Endothelial cell of umbilical vein (primary cell): Measurements from ENCODE around the gene GPR37L1. TPM values are rescaled to one million over a fixed set of nuclear protein-coding genes. Genes with fewer than 3 reads are reported as not detected.

Experiments
- BruUV-seq: library from RNA; stranded (reverse); fragments of 400-500 nt; replicated peaks from 2 replicates; lab custom pipeline; 2021; lab: Mats Ljungman, UMichigan
- CTCF ChIA-PET: fragments of 300-600, 350-600 bp; sonication (Branson Sonifier 250); formaldehyde crosslinking; loops from one replicate; lab custom pipeline; 2021; ENCODE audit warnings: antibody characterized with exemption, inconsistent platforms; lab: Charles Lee
- POLR2A ChIA-PET: fragments of 300-600, 350-600 bp; sonication (Branson Sonifier 250); formaldehyde crosslinking; loops from one replicate; lab custom pipeline; 2021; ENCODE audit warnings: antibody characterized with exemption, inconsistent platforms; lab: Charles Lee
- DNase-seq: peaks from one replicate; pipeline ENCODE4 v3.0.0-alpha.2; 2011; ENCODE audit warnings: low read depth, low spot score
- FAIRE-seq: peaks from 2 replicates; lab custom pipeline; 2011; peaks lifted over from hg19 to GRCh38; lab: Jason Lieb, UNC
- H2AFZ ChIP-seq: 2 replicates; pipeline ENCODE4 v1.6.0; 2012; ENCODE audit warnings: low read depth, low read length, control low read depth, inconsistent platforms
- H3K27ac ChIP-seq: 2 replicates; pipeline ENCODE4 v1.5.1; 2011; ENCODE audit warnings: low read depth, mild to moderate bottlenecking, control low read depth, low read length, moderate library complexity; ENCODE audit not compliant: insufficient read depth
- H3K27me3 ChIP-seq, 2 experiments: 2 replicates each; pipeline versions ENCODE4 v1.6.0 to v1.6.1; 2011; ENCODE audit warnings: low read length in 2 of 2, mixed read lengths in 1 of 2; ENCODE audit not compliant: control insufficient read depth in 2 of 2, insufficient read depth in 2 of 2
- H3K36me3 ChIP-seq, 2 experiments: 2 replicates in 1 of 2; 3 replicates in 1 of 2; pipeline ENCODE4 v1.5.1; 2011; ENCODE audit warnings: low read length in 2 of 2, mild to moderate bottlenecking in 1 of 2, moderate library complexity in 1 of 2; ENCODE audit not compliant: control insufficient read depth in 2 of 2, insufficient read depth in 2 of 2; ENCODE audit errors: extremely low read depth in 1 of 2
- H3K4me1 ChIP-seq: 3 replicates; pipeline ENCODE4 v1.5.1; 2011; ENCODE audit warnings: mild to moderate bottlenecking, low read length; ENCODE audit not compliant: control insufficient read depth, insufficient read depth; ENCODE audit errors: extremely low read depth
- H3K4me2 ChIP-seq: 2 replicates; pipeline ENCODE4 v1.6.1; 2011; ENCODE audit warnings: low read length, control low read depth, mixed read lengths; ENCODE audit not compliant: insufficient read depth
- H3K4me3 ChIP-seq, 3 experiments: fragments of 200-600 bp in 1 of 3; sonication (generic), shearing (Covaris generic) in 1 of 3; replicated peaks in 1 of 3; 2 replicates each; pipeline ENCODE4 v1.5.1; 2011 to 2016; ENCODE audit warnings: control low read depth in 3 of 3, low read length in 3 of 3, mild to moderate bottlenecking in 2 of 3, inconsistent platforms in 1 of 3, low read depth in 1 of 3, moderate library complexity in 1 of 3; ENCODE audit not compliant: insufficient read depth in 1 of 3
- H3K79me2 ChIP-seq: 2 replicates; pipeline ENCODE4 v1.6.0; 2012; ENCODE audit warnings: low read length, inconsistent platforms; ENCODE audit not compliant: control insufficient read depth, insufficient read depth
- H3K9ac ChIP-seq: replicated peaks from 2 replicates; pipeline ENCODE3; 2011; ENCODE audit warnings: low read length, control low read depth; ENCODE audit not compliant: insufficient read depth; ENCODE audit errors: extremely low read depth
- H3K9me1 ChIP-seq: replicated peaks from 3 replicates; pipeline ENCODE4 v1.6.0; 2011; ENCODE audit warnings: mild to moderate bottlenecking, low read length; ENCODE audit not compliant: control insufficient read depth, insufficient read depth; ENCODE audit errors: extremely low read depth
- H3K9me3 ChIP-seq: replicated peaks from 2 replicates; pipeline ENCODE4 v1.5.1; 2012; ENCODE audit warnings: low read length, inconsistent platforms; ENCODE audit not compliant: control insufficient read depth, insufficient read depth
- H4K20me1 ChIP-seq: replicated peaks from 2 replicates; pipeline ENCODE3; 2011; ENCODE audit warnings: mild to moderate bottlenecking, low read length; ENCODE audit not compliant: control insufficient read depth, insufficient read depth; ENCODE audit errors: extremely low read depth
- CTCF ChIP-seq, 2 donors: IDR thresholded peaks; 1 replicate in 1 of 2; 2 replicates in 1 of 2; pipeline ENCODE4 v1.5.1; 2011; ENCODE audit warnings: low read length in 2 of 2, mild to moderate bottlenecking in 2 of 2, moderate library complexity in 2 of 2, control low read depth in 1 of 2, inconsistent platforms in 1 of 2, low read depth in 1 of 2; ENCODE audit not compliant: insufficient read depth in 1 of 2; ENCODE audit errors: extremely low read depth in 1 of 2
- FOS ChIP-seq: IDR thresholded peaks from 2 replicates; pipeline ENCODE4 v1.6.1; 2011; ENCODE audit warnings: mild to moderate bottlenecking, low read length, moderate library complexity, borderline replicate concordance; ENCODE audit not compliant: insufficient read depth
- JUN ChIP-seq: IDR thresholded peaks from 2 replicates; pipeline ENCODE4 v1.6.1; 2011; ENCODE audit warnings: borderline replicate concordance, low read depth; ENCODE audit not compliant: insufficient read length, insufficient read depth
- MAX ChIP-seq: IDR thresholded peaks from 2 replicates; pipeline ENCODE4 v1.6.1; 2011; ENCODE audit not compliant: insufficient read depth, insufficient read length
- MYC ChIP-seq: IDR thresholded peaks from one replicate; pipeline ENCODE4 v1.6.1; 2011; ENCODE audit warnings: mild to moderate bottlenecking, low read depth, low read length
- POLR2AphosphoS5 ChIP-seq: IDR thresholded peaks from 2 replicates; pipeline ENCODE4 v1.6.1; 2012; ENCODE audit warnings: low read depth, mild to moderate bottlenecking, control low read depth, low read length, moderate library complexity; ENCODE audit not compliant: insufficient read depth
- dilution Hi-C: fragments of 300-500 bp; cut with MboI; formaldehyde crosslinking; loops from one replicate; pipeline ENCODE4 v1.15.0; 2019; ENCODE audit warnings: low sequenced_read_pairs; ENCODE audit not compliant: extremely low pct_ligation_motif_present
- intact Hi-C: fragments of 100-400 bp; cut with micrococcal nuclease; formaldehyde crosslinking; loops from one replicate; pipeline ENCODE4 v1.10.0; 2022
- polyA plus RNA-seq, 4 experiments: library from polyadenylated mRNA; depleted of rRNA in 3 of 4; stranded (reverse) in 3 of 4; unstranded in 1 of 4; fragments of >200 nt; gene quantifications; 2 replicates each; pipeline versions ENCODE4 v1.2.1 to v1.2.3, GENCODE V29; 2011 to 2012; ENCODE audit warnings: missing spikeins in 1 of 4
- total RNA-seq: library from RNA; stranded (reverse); gene quantifications from 2 replicates; pipeline ENCODE4 v1.2.3, GENCODE V29; 2021

GPR37L1 gene
- total and polyA plus RNA-seq, 2 donors (not counting 3 experiments of a cell fraction or from before 2014, with no cell fraction given): not detected

GRCh38 chr1:202162418-202163280 lies 39.9 kb downstream of the GPR37L1 start:
- H3K27ac ChIP-seq: no peak overlapping the region
- no peaks in the 10 kb centered on the region for H3K27me3 ChIP-seq
- dilution Hi-C loops (no loop called here), intact Hi-C loops (no loop called here)
- POLR2A ChIA-PET: no interaction called here
- H3K9ac ChIP-seq: no peak overlapping the region
- no peak for DNase-seq
- H3K9me3 ChIP-seq: no peaks in the 10 kb centered on the region
- CTCF ChIA-PET: interaction anchor here (0.9 to 1.7 kb wide), 4 partner anchors 8 to 27 kb away, joined by 4 to 8 read pairs (median 6); no protein-coding TSS in a partner anchor
- no peak overlapping the region for H3K4me2 ChIP-seq
- peaks cover 7% of the 10 kb centered on the region for H3K4me1 ChIP-seq
- H3K79me2 ChIP-seq: no peaks in the 10 kb centered on the region
- no peaks in the 10 kb centered on the region for H3K9me1 ChIP-seq
- H3K36me3 ChIP-seq: no peaks in the 10 kb centered on the region
- TF ChIP-seq POLR2AphosphoS5 (no peak), CTCF (IDR thresholded peaks at IDR 0.05; ENCODE audit: extremely low read depth in 1 of 2, insufficient read depth in 1 of 2, low read depth in 1 of 2, low read length in 2 of 2) (no peak), MAX (no peak), MYC (no peak), JUN (no peak), FOS (no peak)
- H2AFZ ChIP-seq: no peak overlapping the region
- no peaks in the 10 kb centered on the region for H4K20me1 ChIP-seq
- H3K4me3 ChIP-seq: no peak overlapping the region
- no peak for FAIRE-seq
- BruUV-seq: no TSS peak
